K562 (cell line): ENCODE results near the gene ATP6V1G2. TPM values are rescaled to one million over a fixed set of nuclear protein-coding genes. Genes with fewer than 3 reads are reported as not detected.

Experiments used
- CBFA2T2 ChIP-seq: fragments of 450-650 bp; conservative IDR thresholded peaks from 2 replicates; pipeline ENCODE4 v1.6.1; 2017; ENCODE audit warnings: mild to moderate bottlenecking
- CBFB ChIP-seq: sonication (generic); formaldehyde crosslinking; IDR thresholded peaks from 2 replicates; pipeline ENCODE4 v1.4.0; 2020; ENCODE audit warnings: mild to moderate bottlenecking, missing genetic modification reagents
- CBX2 ChIP-seq: fragments of 200-600 bp; sonication (generic); IDR thresholded peaks from one replicate; pipeline ENCODE4 v1.6.1; 2012; ENCODE audit warnings: mild to moderate bottlenecking, low read length, inconsistent platforms; ENCODE audit not compliant: insufficient read depth, poor library complexity, severe bottlenecking
- GABPA ChIP-seq: fragments of 200-800 bp; sonication (Bioruptor generic); conservative IDR thresholded peaks from 2 replicates; pipeline ENCODE4 v1.6.1; 2016; ENCODE audit warnings: low read depth, missing genetic modification characterization, missing compliant biosample characterization
- HLTF ChIP-seq: fragments of 450-650 bp; IDR thresholded peaks from 2 replicates; pipeline ENCODE4 v1.6.1; 2016
- HNRNPK ChIP-seq: fragments of 200-400 bp; formaldehyde crosslinking; IDR thresholded peaks from one replicate; pipeline ENCODE4 v1.6.1; 2018; ENCODE audit warnings: mild to moderate bottlenecking, low read depth, low read length; ENCODE audit not compliant: poor library complexity, severe bottlenecking
- MCM2 ChIP-seq: fragments of 450-650 bp; IDR thresholded peaks from 2 replicates; pipeline ENCODE4 v1.6.1; 2017; ENCODE audit warnings: low read depth, mild to moderate bottlenecking
- MTA2 ChIP-seq: fragments of 450-650 bp; IDR thresholded peaks from 2 replicates; pipeline ENCODE4 v1.6.1; 2016; ENCODE audit warnings: low read depth
- NCOA1 ChIP-seq: fragments of 450-650 bp; IDR thresholded peaks from 2 replicates; pipeline ENCODE4 v1.6.1; 2016; ENCODE audit warnings: low read depth
- PPARD ChIP-seq: fragments of 250-450 bp; sonication (Bioruptor Pico); IDR thresholded peaks from 2 replicates; pipeline ENCODE4 v1.8.0; 2022; ENCODE audit warnings: inconsistent platforms, mild to moderate bottlenecking, moderate library complexity
- RAD51 ChIP-seq: fragments of 450-650 bp; IDR thresholded peaks from 2 replicates; pipeline ENCODE4 v1.7.1; 2016; ENCODE audit warnings: low read depth, mild to moderate bottlenecking, borderline replicate concordance
- RBBP5 ChIP-seq: fragments of 200-600 bp; sonication (generic); IDR thresholded peaks from 2 replicates; pipeline ENCODE4 v1.6.1; 2012; ENCODE audit warnings: borderline replicate concordance, mild to moderate bottlenecking, low read length, control low read depth, inconsistent platforms; ENCODE audit not compliant: insufficient read depth, poor library complexity, severe bottlenecking
- SAFB ChIP-seq: fragments of 200-400 bp; formaldehyde crosslinking; IDR thresholded peaks from 2 replicates; pipeline ENCODE4 v1.6.1; 2017; ENCODE audit warnings: low read depth, low read length, borderline replicate concordance
- SMAD2 ChIP-seq: fragments of 150-350 bp; IDR thresholded peaks from 2 replicates; pipeline ENCODE4 v1.6.1; 2014; ENCODE audit warnings: low read depth, mild to moderate bottlenecking, low read length
- TEAD2 ChIP-seq: fragments of 450-650 bp; IDR thresholded peaks from 2 replicates; pipeline ENCODE4 v1.6.1; 2016; ENCODE audit warnings: missing genetic modification characterization, control low read depth, missing compliant biosample characterization
- ZNF444 ChIP-seq: fragments of 250-450 bp; sonication (Bioruptor Pico); IDR thresholded peaks from 2 replicates; pipeline ENCODE4 v1.4.0; 2020; ENCODE audit warnings: mild to moderate bottlenecking, moderate library complexity
- polyA plus RNA-seq, 8 experiments: library from polyadenylated mRNA; depleted of rRNA in 4 of 8; stranded (reverse) in 5 of 8; unstranded in 3 of 8; fragments of >200 nt; fragmentation: Nextera tagmentation in 2 of 8; fragmentation: Illumina TruSeq in 1 of 8; extraction: Ambion mirVana in 2 of 8; extraction: Trizol in 1 of 8; gene quantifications; 2 replicates each; pipeline versions ENCODE4 v1.2.1 to v1.2.3, GENCODE V29; 2011 to 2014; ENCODE audit warnings: inconsistent platforms in 1 of 8, missing spikeins in 1 of 8
- total RNA-seq, 7 experiments: library from RNA; depleted of rRNA in 6 of 7; stranded (reverse); fragments of >200 nt in 6 of 7; fragmentation: Illumina TruSeq in 2 of 7; extraction: Trizol in 2 of 7; gene quantifications; 2 replicates each; pipeline versions ENCODE4 v1.2.1 to v1.2.3, GENCODE V29; 2011 to 2021; ENCODE audit warnings: low replicate concordance in 1 of 7
- TF ChIP-seq, protein P1 (sequence below), 2 experiments: fragments of 450-650 bp in 1 of 2; sonication (generic) in 1 of 2; formaldehyde crosslinking in 1 of 2; IDR thresholded peaks in 1 of 2; conservative IDR thresholded peaks in 1 of 2; 2 replicates each; pipeline versions ENCODE4 v1.6.1 to v1.8.1; 2016 to 2023; ENCODE audit warnings: mild to moderate bottlenecking in 2 of 2, moderate library complexity in 2 of 2, inconsistent platforms in 1 of 2, missing genetic modification reagents in 1 of 2
- TF ChIP-seq, protein P2 (sequence below): fragments of 200-800 bp; sonication (Bioruptor generic); IDR thresholded peaks from 2 replicates; pipeline ENCODE4 v1.6.1; 2016; ENCODE audit warnings: missing genetic modification characterization, missing compliant biosample characterization
- TF ChIP-seq, protein P3 (sequence below): sonication (generic); formaldehyde crosslinking; IDR thresholded peaks from 2 replicates; pipeline ENCODE4 v1.9.0; 2022; ENCODE audit warnings: mild to moderate bottlenecking, missing genetic modification reagents

ATP6V1G2 gene
- total and polyA plus RNA-seq, 9 of the 15 experiments (the other 6 are each of a cell fraction or from before 2014, with no cell fraction given): 0.14 to 1.5 (median 0.33) TPM

DNA sequence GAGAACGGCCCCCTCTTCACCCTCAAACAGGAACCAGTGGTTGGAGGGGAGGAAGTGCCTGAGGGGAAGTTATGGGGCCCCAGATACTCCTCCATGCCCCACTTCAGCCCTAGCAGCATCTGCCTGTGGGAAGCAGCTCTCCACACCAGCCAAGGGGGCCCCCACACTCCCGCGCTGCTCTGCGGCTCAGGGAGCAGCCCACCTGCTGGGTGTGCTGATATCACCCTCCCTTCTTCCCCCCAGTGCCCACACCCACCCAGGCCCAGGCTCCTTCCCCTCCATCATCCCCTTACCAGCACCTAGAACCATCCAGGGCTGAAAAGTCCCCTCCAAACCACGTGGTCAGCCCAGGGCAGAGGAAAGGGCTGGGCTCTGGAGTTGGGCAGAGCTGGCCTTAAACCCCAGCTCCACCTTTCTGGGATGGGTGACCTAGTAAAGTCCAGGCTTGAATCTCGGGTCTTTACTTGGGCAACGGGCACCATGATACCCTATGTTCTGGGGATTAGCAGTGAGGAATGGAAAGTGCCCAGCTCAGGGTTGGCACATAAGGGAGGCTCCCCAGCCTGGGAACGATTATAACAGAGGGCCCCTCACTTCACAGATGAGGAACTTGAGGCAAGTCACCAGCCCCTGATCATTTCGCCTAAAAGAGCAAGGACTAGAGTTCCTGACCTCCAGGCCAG, 40.3 kb upstream of the ATP6V1G2 start (continued):
- no peak for TF ChIP-seq RBBP5
- no peak for TF ChIP-seq NCOA1
- TF ChIP-seq RAD51: 0 out of 2 replicates have a peak, but pooled peaks have one; percentile 28
- TF ChIP-seq, protein P1, sequence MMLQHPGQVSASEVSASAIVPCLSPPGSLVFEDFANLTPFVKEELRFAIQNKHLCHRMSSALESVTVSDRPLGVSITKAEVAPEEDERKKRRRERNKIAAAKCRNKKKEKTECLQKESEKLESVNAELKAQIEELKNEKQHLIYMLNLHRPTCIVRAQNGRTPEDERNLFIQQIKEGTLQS (IDR thresholded peaks at IDR 0.05): no peak
- TF ChIP-seq, protein P1 (CRISPR knock-in tag; conservative IDR thresholded peaks at IDR 0.05): no peak
- TF ChIP-seq TEAD2 (tag): no peak
- TF ChIP-seq HNRNPK: no peak
- TF ChIP-seq PPARD: no peak
- TF ChIP-seq, protein P2, sequence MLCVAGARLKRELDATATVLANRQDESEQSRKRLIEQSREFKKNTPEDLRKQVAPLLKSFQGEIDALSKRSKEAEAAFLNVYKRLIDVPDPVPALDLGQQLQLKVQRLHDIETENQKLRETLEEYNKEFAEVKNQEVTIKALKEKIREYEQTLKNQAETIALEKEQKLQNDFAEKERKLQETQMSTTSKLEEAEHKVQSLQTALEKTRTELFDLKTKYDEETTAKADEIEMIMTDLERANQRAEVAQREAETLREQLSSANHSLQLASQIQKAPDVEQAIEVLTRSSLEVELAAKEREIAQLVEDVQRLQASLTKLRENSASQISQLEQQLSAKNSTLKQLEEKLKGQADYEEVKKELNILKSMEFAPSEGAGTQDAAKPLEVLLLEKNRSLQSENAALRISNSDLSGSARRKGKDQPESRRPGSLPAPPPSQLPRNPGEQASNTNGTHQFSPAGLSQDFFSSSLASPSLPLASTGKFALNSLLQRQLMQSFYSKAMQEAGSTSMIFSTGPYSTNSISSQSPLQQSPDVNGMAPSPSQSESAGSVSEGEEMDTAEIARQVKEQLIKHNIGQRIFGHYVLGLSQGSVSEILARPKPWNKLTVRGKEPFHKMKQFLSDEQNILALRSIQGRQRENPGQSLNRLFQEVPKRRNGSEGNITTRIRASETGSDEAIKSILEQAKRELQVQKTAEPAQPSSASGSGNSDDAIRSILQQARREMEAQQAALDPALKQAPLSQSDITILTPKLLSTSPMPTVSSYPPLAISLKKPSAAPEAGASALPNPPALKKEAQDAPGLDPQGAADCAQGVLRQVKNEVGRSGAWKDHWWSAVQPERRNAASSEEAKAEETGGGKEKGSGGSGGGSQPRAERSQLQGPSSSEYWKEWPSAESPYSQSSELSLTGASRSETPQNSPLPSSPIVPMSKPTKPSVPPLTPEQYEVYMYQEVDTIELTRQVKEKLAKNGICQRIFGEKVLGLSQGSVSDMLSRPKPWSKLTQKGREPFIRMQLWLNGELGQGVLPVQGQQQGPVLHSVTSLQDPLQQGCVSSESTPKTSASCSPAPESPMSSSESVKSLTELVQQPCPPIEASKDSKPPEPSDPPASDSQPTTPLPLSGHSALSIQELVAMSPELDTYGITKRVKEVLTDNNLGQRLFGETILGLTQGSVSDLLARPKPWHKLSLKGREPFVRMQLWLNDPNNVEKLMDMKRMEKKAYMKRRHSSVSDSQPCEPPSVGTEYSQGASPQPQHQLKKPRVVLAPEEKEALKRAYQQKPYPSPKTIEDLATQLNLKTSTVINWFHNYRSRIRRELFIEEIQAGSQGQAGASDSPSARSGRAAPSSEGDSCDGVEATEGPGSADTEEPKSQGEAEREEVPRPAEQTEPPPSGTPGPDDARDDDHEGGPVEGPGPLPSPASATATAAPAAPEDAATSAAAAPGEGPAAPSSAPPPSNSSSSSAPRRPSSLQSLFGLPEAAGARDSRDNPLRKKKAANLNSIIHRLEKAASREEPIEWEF (CRISPR knock-in tag): no peak
- TF ChIP-seq, protein P3, sequence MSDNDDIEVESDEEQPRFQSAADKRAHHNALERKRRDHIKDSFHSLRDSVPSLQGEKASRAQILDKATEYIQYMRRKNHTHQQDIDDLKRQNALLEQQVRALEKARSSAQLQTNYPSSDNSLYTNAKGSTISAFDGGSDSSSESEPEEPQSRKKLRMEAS (CRISPR knock-in tag): peak; percentile 53
- TF ChIP-seq GABPA (tag): peak; percentile 45; the same call in 1 of the 2 replicates
- no peak for TF ChIP-seq MCM2
- no peak for TF ChIP-seq SMAD2
- no peak for TF ChIP-seq CBFA2T2
- no peak for TF ChIP-seq CBX2
- no peak for TF ChIP-seq SAFB
- TF ChIP-seq MTA2: no peak
- no peak for TF ChIP-seq ZNF444 (CRISPR knock-in tag)
- TF ChIP-seq CBFB: no peak
- TF ChIP-seq HLTF: no peak
